ENCODE results near the gene C10orf62. TPM values are rescaled to one million over a fixed set of nuclear protein-coding genes. Genes with fewer than 3 reads are reported as not detected.

C10orf62 gene
- total RNA-seq, 4 donors from 2014 or later: not detected

DNA sequence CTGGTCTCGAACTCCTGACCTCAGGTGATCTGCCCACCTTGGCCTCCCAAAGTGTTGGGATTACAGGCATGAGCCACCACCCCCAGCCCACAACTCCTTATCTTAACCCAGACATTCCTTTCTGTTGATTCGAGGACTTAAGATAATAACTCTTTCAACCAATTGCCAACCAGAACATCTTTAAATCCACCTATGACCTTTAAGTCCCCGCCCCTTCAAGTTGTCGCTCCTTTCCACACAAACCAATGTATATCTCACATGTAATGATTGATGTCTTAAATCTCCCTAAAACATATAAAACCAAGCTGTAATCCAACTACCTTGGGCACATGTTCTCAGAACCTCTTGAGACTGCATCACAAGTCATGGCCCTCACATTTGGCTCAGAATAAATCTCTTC, 24.7 kb upstream of the C10orf62 start:
- no peaks in the 10 kb centered on the region for H3K9me3 ChIP-seq
- H3K4me1 ChIP-seq: no peaks in the 10 kb centered on the region

DNA sequence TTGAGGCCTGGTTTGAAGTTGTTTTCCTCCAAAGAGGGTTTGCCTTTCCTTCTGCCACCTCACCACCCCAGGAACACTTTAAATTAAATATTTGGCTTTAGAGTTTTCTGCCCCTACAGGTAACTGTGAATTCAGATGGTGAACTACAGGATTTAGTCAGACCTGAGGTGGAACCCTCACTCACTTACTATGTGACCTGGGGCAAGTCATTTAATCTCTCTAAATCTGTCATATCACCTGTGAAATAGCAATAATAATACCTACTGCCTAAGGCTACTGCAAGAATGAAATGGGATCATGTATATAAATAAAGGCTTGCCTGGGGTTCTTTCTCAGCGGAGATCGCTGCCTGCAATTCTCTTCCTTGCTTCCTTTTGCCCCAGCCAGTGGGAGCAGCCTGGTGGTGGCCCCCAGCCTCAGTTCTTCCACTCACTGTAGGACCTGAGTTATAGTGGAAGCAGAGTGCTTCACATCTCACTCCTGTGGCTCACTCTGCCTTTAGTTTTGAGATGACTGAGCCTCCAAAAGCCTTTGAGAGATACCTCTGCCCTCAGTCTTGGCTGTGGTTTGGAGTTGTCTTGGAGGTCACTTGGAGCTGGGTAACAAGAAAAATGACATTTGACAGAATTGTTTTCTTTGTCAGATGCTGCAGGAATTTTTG, 23.1 kb upstream of the C10orf62 start:
- TF ChIP-seq POLR2A (IDR thresholded peaks at IDR 0.05) (no peak), CTCF (IDR thresholded peaks at IDR 0.05) (no peak)
- Histone ChIP-seq H3K36me3 (no peaks in the 10 kb centered on the region), H3K9me3 (no peaks in the 10 kb centered on the region), H3K4me3 (no peak overlapping the region), H3K27ac (no peak overlapping the region), H3K4me1 (no peaks in the 10 kb centered on the region), H3K27me3 (no peaks in the 10 kb centered on the region)
- no peak for DNase-seq

More for the DNA sequence above, 24.7 kb upstream of the C10orf62 start:
- H3K36me3 ChIP-seq: no peaks in the 10 kb centered on the region
- no peak overlapping the region for H3K27ac ChIP-seq
- H3K4me3 ChIP-seq: no peak overlapping the region
- no peak for DNase-seq
- no peak for TF ChIP-seq CTCF (IDR thresholded peaks at IDR 0.05)
- no peak for TF ChIP-seq POLR2A (IDR thresholded peaks at IDR 0.05)
- no peaks in the 10 kb centered on the region for H3K27me3 ChIP-seq

GRCh38 chr10:97567891-97568290, 21.6 kb upstream of the C10orf62 start:
- TF ChIP-seq POLR2A (IDR thresholded peaks at IDR 0.05): no peak
- no peak for TF ChIP-seq CTCF (IDR thresholded peaks at IDR 0.05)
- no peaks in the 10 kb centered on the region for H3K9me3 ChIP-seq
- no peaks in the 10 kb centered on the region for H3K27me3 ChIP-seq
- H3K27ac ChIP-seq: no peak overlapping the region
- no peaks in the 10 kb centered on the region for H3K36me3 ChIP-seq
- no peak for DNase-seq
- no peak overlapping the region for H3K4me3 ChIP-seq
- peaks cover 0 to 8% (median 0%) of the 10 kb centered on the region in 4 donors for H3K4me1 ChIP-seq

DNA sequence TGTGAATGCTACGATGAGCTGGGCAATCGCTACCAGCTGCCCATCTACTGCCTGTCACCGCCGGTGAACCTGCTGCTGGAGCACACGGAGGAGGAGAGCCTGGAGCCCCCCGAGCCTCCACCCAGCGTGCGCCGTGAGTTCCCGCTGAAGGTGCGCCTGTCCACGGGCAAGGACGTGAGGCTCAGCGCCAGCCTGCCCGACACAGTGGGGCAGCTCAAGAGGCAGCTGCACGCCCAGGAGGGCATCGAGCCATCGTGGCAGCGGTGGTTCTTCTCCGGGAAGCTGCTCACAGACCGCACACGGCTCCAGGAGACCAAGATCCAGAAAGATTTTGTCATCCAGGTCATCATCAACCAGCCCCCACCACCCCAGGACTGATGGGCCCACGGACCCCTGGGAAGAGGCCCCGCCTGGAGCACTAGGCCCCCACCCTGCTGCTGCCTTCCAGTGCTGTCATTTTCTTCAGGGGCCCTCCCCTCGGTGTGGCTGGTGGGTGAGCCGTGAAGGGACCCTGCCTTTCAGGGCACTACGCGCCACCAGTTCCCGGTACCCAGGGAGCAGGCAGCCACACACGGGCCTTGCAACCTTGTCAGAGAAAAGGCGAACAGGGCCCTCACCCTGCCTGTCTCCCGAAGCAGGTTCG, 19.3 kb upstream of the C10orf62 start:
- Histone ChIP-seq H3K9me3 (no peaks in the 10 kb centered on the region), H3K27me3 (no peaks in the 10 kb centered on the region), H3K27ac (no peak overlapping the region), H3K4me3 (no peak overlapping the region), H3K36me3 (no peaks in the 10 kb centered on the region), H3K4me1 (peaks cover 0 to 8% (median 0%) of the 10 kb centered on the region in 4 donors)
- no peak for DNase-seq
- TF ChIP-seq POLR2A (IDR thresholded peaks at IDR 0.05): no peak
- no peak for TF ChIP-seq CTCF (IDR thresholded peaks at IDR 0.05)

GRCh38 chr10:97570789-97571471, 18.6 kb upstream of the C10orf62 start:
- no peaks in the 10 kb centered on the region for H3K9me3 ChIP-seq

More at GRCh38 chr10:97570789-97571471, 18.6 kb upstream of the C10orf62 start:
- Histone ChIP-seq H3K36me3 (no peaks in the 10 kb centered on the region), H3K27ac (no peak overlapping the region), H3K4me3 (no peak overlapping the region), H3K27me3 (no peaks in the 10 kb centered on the region), H3K4me1 (peaks cover 0 to 8% (median 0%) of the 10 kb centered on the region in 4 donors)
- no peak for TF ChIP-seq CTCF (IDR thresholded peaks at IDR 0.05)
- no peak for TF ChIP-seq POLR2A (IDR thresholded peaks at IDR 0.05)
- no peak for DNase-seq
